Pancreas (tissue), 10 donors: ENCODE results near the gene ZNF614. TPM values are rescaled to one million over a fixed set of nuclear protein-coding genes. Genes with fewer than 3 reads are reported as not detected.
A peak's percentile ranks its signal among the peaks of the same experiment; 100 is the strongest.
"Not testable (repeated sequence)": the region's sequence is repeated elsewhere in the genome, so short reads cannot be mapped to it uniquely, and the experiment has no call there.

Experiments used
- ATAC-seq, 4 donors: fragments of 200-7000 bp; cut with Tn5 transposase; one replicate each; pipeline versions ENCODE4 v1.8.0 to v1.9.1; 2020; ENCODE audit warnings: mild to moderate bottlenecking in 4 of 4, moderate library complexity in 4 of 4
- DNase-seq, 6 donors: peaks; one replicate each; pipeline ENCODE4 v3.0.0-alpha.2; 2020
- FAIRE-seq: peaks from 2 replicates; lab custom pipeline; 2012; peaks lifted over from hg19 to GRCh38; lab: Jason Lieb, UNC
- H3K27ac ChIP-seq, 4 donors: fragments of 200-600 bp; sonication (generic); 1 replicate in 3 of 4; 2 replicates in 1 of 4; pipeline versions ENCODE4 v1.5.0 to v1.8.0; 2020
- H3K27me3 ChIP-seq, 4 donors: fragments of 200-600 bp; one replicate each; pipeline ENCODE4 v1.8.0; 2021
- H3K36me3 ChIP-seq, 3 donors: fragments of 200-600 bp; sonication (generic) in 1 of 3; one replicate each; pipeline versions ENCODE4 v1.5.0 to v1.8.0; 2020 to 2021
- H3K4me1 ChIP-seq, 3 donors: fragments of 200-600 bp; one replicate each; pipeline ENCODE4 v1.8.0; 2021
- H3K4me3 ChIP-seq, 4 donors: fragments of 200-600 bp; sonication (generic) in 2 of 4; one replicate each; pipeline versions ENCODE4 v1.5.0 to v1.8.0; 2020 to 2021
- H3K9me3 ChIP-seq, 4 donors: fragments of 200-600 bp; one replicate each; pipeline ENCODE4 v1.8.0; 2021
- CTCF ChIP-seq, 4 donors: fragments of 200-600 bp; sonication (generic) in 3 of 4; IDR thresholded peaks; one replicate each; pipeline versions ENCODE4 v1.5.0 to v1.8.0; 2021; ENCODE audit warnings: antibody characterized with exemption in 4 of 4
- WGBS, 2 donors: extraction: QIAGEN DNeasy Blood & Tissue Kit; methylation state at CpG; one replicate each; pipeline ENCODE4 v1.1.7; 2013; 5-methylcytosine and 5-hydroxymethylcytosine counted together
- intact Hi-C, 3 donors: fragments of 100-400 bp; cut with DNase I; formaldehyde crosslinking; loops; one replicate each; pipeline versions ENCODE4 v1.11.1 to v1.14.2; 2022
- polyA plus RNA-seq, 2 donors: library from polyadenylated mRNA; stranded (reverse); fragments of 200-250 nt; gene quantifications; one replicate each; pipeline ENCODE4 v1.2.3, GENCODE V29; 2013
- total RNA-seq, 6 donors: library from RNA; stranded (reverse); fragmentation: NEBNext Ultra II Directional in 4 of 6; extraction: Animal tissue kit (Norgen Biotek cat#: 25700) in 4 of 6; gene quantifications; one replicate each; pipeline versions ENCODE4 v1.2.1 to v1.2.4, GENCODE V29; 2021 to 2023
- donor health status: healthy with polysubstance abuse.
- donor health status: DM: no; HTN: no; CAD: no; lungs with moderate emphysema.
- donor health status: DM: no; HTN: no; CAD: no.
- donor health status: control.
- donor health status: control.
- donor health status: Bipolar disorder and iron deficiency.
- donor health status: DM: yes; HTN: yes; CAD: no.
- donor health status: DM: no; HTN: no; CAD: no.
- donor health status: DM: no; HTN: no; CAD: no.
- donor health status: DM: yes; HTN: yes; CAD: no.

ZNF614 gene
- total and polyA plus RNA-seq, 8 donors, result 1.3 to 4.2 (median 2.1) TPM

- Histone ChIP-seq H3K27me3 (no peaks in the 10 kb centered on the region), H3K36me3 (peaks cover 5 to 60% (median 17%) of the 10 kb centered on the region in 3 donors), H3K27ac (no peak overlapping the region), H3K4me3 (no peak overlapping the region), H3K9me3 (peaks cover 2 to 19% (median 8%) of the 10 kb centered on the region in 4 donors), H3K4me1 (no peaks in the 10 kb centered on the region)
- FAIRE-seq, result no peak
- intact Hi-C loops, result no loop called here
- no peak for ATAC-seq
- 95% methylated on average over 2 of the region's 2 CpGs for WGBS, 2 donors
- TF ChIP-seq CTCF (IDR thresholded peaks at IDR 0.05), result no peak
- no peak for DNase-seq
Measured at GRCh38 chr19:51994048-51994644, 34.0 kb downstream of the ZNF614 start.

GRCh38 chr19:51993422-51993821 lies 34.8 kb downstream of the ZNF614 start:
- H3K27me3 ChIP-seq, result no peaks in the 10 kb centered on the region
- ATAC-seq (no peak), DNase-seq (no peak), FAIRE-seq (no peak)
- H3K36me3 ChIP-seq, result peaks cover 5 to 52% (median 17%) of the 10 kb centered on the region in 3 donors
- TF ChIP-seq CTCF (IDR thresholded peaks at IDR 0.05), result no peak
- no peak overlapping the region for H3K4me3 ChIP-seq
- H3K9me3 ChIP-seq, result peaks cover 2 to 15% (median 7%) of the 10 kb centered on the region in 4 donors
- intact Hi-C loops, result no loop called here
- WGBS, 2 donors, result 97 to 98% methylated on average over 10 of the region's 10 CpGs
- no peak overlapping the region for H3K27ac ChIP-seq
- H3K4me1 ChIP-seq, result no peaks in the 10 kb centered on the region

GRCh38 chr19:51986309-51987291 lies 41.6 kb downstream of the ZNF614 start, which contains the start of gene ZNF350:
Gene ZNF350, minus strand, starts transcription at chr19:51986840. Its CDS starts 12,480 bp downstream, at chr19:51974360.
- FAIRE-seq, result peak; percentile 98
- Histone ChIP-seq H3K4me1 (peaks cover 5 to 9% (median 8%) of the 10 kb centered on the region in 3 donors), H3K9me3 (peaks cover 0 to 5% (median 0%) of the 10 kb centered on the region in 4 donors), H3K36me3 (no peaks in the 10 kb centered on the region), H3K4me3 (peak within 1 kb of the TSS; percentile 60 to 82 (median 72)), H3K27me3 (no peaks in the 10 kb centered on the region), H3K27ac (peak within 1 kb of the TSS in 2 of 4 donors; percentile 50 to 59)
- WGBS, 2 donors, result 2 to 3% methylated on average over 33 of the region's 33 CpGs
- intact Hi-C loops, result no loop called here
- no peak for TF ChIP-seq CTCF (IDR thresholded peaks at IDR 0.05)
- peak; percentile 100 for ATAC-seq
- peak; percentile 82 to 96 (median 90) for DNase-seq

GRCh38 chr19:51983361-51983760 lies 44.8 kb downstream of the ZNF614 start:
- no peak overlapping the region for H3K4me3 ChIP-seq
- H3K27me3 ChIP-seq, result no peaks in the 10 kb centered on the region
- no peak for DNase-seq
- FAIRE-seq, result no peak
- whole genome bisulfite sequencing, 2 donors, result 91 to 97% methylated on average over 4 of the region's 4 CpGs
- intact Hi-C loops, result no loop called here
- no peak overlapping the region for H3K27ac ChIP-seq
- peaks cover 5 to 9% (median 8%) of the 10 kb centered on the region in 3 donors for H3K4me1 ChIP-seq
- peaks cover 0 to 5% (median 0%) of the 10 kb centered on the region in 4 donors for H3K9me3 ChIP-seq
- no peak for ATAC-seq
- peaks cover 0 to 3% (median 0%) of the 10 kb centered on the region in 3 donors for H3K36me3 ChIP-seq
- TF ChIP-seq CTCF (IDR thresholded peaks at IDR 0.05), result no peak

GRCh38 chr19:51980926-51981325 lies 47.3 kb downstream of the ZNF614 start:
- intact Hi-C loops, H3K27ac ChIP-seq, ATAC-seq, FAIRE-seq, DNase-seq, H3K27me3 ChIP-seq, H3K36me3 ChIP-seq, H3K9me3 ChIP-seq, H3K4me3 ChIP-seq, H3K4me1 ChIP-seq: not testable (repeated sequence)
- WGBS, 2 donors, result 89 to 96% methylated on average over 6 of the region's 6 CpGs
